NCI-H2196 (cell line): Measurements from ENCODE around the gene AKR7A2.

Experiments
- DNase-seq: peaks from one replicate; lab custom pipeline; 2025; ENCODE audit not compliant: unreplicated experiment; lab: John Stamatoyannopoulos, UW

AKR7A2 gene

DNA sequence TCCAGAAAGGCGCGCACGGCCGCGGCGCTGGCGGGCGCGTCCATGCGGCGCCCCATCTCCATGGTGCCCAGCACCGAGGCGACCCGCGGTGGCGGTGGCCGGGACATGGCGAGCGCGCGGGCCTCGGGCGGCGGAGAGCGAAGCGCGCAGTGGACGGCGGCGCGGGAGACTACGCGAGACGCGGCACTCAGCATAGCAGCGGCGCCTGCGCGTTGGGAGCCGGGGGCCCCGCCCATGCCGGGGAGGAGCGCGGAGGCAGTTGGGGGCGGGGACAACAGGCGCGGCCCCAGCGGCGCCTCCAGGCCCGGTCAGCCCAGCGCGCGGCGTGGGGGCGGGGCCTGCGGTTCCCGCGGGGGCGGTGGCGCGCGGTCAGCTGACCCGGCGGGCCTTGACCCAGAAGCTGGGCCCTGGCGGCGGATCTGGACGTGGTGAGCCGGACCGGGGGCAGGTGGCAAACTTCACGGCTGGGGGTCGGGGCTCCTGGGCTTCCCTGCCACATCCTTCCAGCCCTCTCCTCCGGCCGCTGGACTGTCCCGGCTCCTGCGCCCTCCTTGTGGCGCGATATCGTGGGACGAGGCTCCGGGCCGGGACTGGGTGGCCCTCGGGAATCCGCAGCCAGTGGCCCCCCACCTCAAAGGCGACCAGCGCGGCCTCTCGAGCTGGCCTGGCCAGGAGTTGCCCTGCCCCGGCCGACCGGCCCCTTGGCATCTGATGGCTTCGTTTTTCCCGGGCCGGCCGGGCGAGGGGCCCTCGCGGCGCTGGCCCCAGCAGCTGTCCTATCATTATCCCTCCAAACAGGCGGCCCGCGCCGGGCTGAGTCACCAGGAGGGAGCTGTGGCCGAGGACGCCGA is at the start of gene AKR7A2, which contains the start of gene SLC66A1:
AKR7A2 (minus strand) TSS at position 214 of the 851 bp plus-strand sequence; CDS start at position 194, 20 bp downstream.
SLC66A1 (plus strand) TSS at position 396 of the 851 bp plus-strand sequence. CDS start 5,352 bp downstream, outside the sequence.
- DNase-seq: peak; percentile 97

DNA sequence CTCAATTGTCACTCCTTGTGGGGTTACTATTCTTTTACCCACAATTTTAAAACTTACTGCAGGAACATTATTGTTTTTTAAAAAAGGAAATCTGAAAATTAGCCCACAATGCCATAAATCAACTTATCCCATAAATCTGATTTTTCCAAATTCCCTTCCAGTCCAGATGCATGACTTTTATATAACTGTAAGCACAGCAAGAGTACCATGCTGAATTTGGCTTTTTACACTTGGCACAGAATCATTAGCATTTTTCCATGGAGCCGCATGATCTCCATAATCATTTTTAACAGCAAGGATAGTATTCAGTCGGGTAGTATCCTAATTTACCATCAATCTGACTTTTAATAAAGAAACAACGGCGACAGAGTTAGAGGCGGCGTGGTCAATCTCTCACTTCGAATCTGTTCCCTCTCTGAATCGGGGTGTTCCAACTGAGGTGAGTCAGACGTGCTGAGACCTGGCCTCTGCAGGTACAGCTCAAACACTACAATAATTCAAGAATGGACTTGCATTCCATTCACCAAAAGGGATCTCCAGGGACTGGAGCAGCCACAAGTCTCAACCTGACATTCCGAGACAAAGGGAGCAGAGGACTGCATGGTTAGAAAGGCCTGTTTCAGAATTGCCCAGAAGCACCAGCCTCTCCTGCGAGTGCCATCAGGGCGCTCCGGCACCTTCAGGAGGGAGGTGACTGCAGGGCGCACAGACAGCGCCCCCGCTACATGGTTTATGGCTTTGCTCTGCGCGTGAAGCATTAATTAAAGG is 49.1 kb upstream of the AKR7A2 start:
- no peak for DNase-seq

DNA sequence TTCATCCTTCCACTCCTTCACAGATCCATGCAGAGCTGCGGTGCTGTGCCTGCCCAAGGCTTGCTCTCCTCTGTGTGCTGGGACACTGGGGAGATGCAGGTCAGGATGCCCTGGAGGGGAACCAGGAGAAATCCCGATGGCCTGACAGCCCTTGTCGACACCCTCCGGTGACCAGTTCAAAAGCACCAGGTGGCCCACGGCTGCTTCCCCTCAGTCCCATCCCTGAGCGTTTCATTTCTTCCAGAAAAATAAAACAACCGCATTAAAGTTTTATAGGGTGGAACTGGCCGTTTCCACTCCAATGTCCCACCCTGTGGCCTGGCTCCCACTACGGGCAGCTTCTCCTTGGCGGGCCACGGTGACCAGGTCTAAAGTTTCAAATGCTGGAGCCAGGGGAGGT is 48.5 kb upstream of the AKR7A2 start:
- no peak for DNase-seq

DNA sequence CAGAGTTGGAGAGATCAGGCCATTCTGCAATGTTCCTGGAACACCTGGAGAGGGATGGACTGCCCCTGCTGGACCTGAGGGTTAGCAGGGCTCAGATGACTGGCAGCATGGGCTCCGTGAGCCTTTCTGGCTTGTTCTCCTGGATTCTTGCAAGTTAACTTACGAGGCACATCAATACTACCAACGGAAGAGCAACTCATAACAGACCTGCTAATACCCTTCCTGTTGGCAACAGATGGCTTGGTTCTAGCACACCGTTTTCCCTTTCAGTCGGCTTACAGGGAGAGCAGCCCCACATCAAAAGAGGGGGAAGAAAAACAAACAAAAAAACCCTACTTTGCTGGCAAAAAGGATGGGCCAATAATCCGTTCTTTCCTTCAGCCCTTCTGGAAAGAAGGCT is 48.1 kb upstream of the AKR7A2 start:
- no peak for DNase-seq

DNA sequence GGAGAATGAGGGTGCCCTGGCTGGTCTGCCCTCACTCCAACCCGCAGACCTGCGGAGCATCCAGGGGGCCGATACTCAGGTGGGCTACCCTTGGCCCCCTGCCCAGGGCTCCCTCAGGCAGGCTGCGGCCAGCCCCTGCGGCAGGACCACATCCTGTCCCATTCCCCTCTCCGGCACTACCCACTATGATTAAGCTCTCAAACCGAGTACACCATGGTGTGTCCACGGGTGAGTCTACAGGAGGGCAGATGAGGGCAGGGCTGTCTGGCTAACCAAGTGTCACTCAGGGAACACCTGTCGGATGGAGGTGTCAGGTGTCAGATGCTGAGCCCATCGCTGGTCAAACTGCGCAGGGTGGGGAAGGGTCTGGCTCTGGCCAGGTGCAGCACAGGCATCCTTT is 47.4 kb upstream of the AKR7A2 start:
- DNase-seq: no peak

DNA sequence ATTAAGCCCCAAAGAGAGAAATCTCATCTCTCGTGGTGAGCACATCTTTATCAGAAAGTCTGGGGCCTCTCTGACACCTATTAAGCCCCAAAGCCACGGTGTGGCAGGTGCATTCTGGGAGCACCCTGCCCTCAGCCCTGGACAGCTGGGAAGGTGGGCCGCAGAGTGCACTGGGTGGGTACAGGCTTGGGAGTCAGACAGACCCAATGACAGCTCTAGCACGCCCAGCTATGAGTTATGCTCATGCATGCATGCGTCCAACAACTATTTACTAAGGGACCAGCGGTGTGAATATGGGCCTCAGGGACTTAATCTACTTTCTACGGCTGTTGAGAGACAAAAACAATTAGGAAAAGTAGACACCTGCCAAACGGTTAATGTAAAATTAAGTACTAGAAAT is 46.8 kb upstream of the AKR7A2 start:
- no peak for DNase-seq

DNA sequence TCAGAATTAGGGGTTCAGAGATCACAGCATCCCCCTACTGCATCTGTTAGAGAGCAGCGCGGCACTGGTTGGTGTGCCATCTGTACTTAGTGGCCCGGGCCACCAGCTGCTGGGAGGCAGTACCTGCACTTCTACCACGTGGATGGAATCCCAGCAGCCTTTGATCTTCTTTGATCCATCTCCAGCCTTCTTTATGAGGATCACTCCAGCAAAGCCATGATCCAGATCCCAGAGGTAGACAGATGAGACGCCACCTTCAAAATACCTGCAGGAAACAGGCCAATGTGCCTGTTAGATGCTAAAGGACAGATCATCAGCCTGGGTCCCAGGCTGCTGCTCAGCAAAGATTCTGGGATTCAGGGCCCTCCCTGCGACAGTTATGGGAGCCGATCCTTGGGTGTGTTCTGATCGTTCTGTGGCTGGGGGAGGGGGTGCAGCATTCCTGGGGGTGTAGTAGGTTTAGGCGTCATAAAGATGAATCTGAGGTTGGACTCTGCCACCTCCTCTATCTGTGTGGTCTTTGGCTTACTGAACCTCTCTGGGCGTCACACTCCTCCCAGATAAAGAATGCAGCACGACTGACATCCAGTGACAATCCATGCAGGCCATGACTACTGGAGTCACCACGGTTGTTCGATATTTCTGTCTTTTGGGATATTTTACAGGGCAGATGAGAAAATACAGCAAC is 45.5 kb upstream of the AKR7A2 start:
- no peak for DNase-seq

DNA sequence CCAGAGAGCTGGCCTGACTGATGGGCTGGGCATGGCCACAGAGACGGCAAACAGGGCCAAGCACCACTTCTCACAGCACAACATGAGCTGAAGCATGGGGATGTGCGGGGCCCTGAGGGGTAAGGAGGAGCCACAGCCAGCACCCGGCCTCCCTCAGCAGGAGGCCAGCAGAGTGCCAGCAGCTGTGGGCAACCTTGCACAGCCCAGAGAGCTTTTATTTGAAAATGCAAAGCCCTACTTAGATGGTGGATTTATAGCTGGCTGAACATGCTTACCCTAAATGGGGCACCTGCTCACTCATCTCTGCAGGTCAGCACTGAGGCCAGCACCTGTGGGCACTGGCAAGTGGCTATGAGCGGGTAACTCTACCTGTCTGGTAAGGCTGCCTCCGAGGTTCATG is 44.3 kb upstream of the AKR7A2 start:
- DNase-seq: peak; percentile 90

DNA sequence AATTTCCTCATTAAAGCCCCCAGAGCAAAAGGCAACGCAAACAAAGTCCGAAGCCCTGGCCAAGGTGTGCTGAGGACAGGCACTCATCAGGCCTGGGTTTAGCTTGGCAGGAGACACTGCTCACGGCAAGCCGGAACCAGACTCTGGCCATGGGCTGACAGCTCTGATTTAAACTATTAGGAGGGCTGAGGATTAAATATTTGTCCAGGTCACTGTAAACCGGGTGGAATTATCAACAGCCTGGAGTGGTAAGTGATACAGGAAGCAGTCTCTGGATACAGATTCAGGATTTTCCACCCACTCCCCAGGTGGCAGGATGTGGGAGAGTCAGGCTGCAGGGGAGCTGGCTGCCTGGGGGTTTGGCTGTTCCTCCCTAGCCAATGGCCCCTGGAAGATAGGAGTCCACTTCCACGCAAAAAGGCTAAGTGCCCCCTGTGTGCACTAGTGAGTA is 42.6 kb upstream of the AKR7A2 start:
- DNase-seq: peak; percentile 78

DNA sequence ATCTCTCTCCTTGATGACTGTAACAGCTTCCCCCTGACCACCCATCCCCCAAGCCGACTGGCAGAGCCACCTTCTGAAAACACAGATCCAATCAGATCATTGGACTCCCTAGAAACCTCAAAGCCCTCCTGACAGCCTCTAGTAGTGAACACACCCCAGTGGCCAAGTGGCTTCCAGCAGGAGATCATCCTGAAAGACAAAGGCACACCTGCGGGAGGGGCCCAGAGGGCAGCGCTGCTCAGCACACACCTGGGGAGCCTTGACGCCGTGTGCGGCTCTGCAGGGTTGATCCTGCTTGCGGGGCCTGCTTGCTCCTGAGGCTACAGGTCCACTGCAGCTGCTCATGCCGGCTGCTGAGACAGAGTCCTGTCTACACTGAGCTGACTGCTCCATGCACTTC is 41.7 kb upstream of the AKR7A2 start:
- peak; percentile 83 for DNase-seq

DNA sequence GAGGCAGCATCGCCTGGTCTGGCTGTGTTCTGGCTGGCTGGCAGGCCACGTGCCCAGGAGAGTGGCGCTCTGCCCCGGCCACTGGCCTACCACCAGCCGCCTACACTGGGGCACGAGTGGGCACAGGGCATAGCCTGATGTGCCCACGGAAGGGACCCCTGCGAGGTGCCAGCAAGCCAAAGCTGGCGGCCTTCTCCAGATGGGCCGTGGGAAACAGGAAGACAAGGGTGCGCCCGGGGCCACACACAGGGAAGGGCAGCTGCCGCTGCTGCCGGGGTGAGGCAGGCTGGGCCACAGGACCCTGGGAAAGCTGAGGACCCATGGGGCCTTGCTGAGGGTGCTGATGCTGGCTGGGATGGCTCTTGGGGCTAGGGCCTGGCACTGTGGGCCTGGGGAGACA is 40.9 kb upstream of the AKR7A2 start:
- DNase-seq: no peak

DNA sequence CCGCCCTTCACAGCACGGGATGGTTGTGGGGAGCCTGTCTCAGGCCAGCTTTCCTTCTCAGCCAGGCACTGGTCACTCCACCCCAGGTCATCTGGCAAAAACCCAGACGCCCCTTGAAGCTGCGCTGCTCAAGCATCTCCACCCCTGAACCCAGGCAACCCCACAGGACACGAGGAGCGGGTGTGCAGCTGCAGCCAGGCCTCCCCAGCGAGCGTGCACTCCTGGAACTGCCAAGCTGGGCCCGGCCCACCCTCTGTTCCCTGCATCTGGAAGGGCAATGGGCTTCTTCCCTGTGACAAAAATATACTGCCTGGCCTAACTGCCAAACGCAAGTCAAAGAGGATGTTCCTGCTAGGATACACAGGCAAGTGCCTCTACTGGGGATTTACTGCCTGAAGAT is 39.9 kb upstream of the AKR7A2 start:
- no peak for DNase-seq

DNA sequence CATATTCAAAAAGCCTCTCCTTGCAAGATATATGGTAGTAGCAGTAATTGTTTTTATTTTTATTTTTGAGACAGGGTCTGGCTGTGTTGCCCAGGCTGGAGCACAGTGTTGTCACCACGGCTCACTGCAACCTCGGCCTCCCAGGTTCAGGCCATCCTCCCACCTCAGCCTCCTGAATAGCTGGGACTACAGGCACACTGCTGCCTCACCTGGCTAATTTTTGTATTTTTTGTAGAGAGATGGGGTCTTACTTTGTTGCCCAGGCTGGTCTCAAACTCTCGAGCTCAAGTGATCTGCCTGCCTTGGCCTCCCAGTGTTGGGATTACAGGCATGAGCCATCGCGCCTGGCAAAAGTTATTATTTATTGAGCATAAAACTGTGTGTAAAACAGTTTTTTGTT is 38.6 kb upstream of the AKR7A2 start:
- no peak for DNase-seq

DNA sequence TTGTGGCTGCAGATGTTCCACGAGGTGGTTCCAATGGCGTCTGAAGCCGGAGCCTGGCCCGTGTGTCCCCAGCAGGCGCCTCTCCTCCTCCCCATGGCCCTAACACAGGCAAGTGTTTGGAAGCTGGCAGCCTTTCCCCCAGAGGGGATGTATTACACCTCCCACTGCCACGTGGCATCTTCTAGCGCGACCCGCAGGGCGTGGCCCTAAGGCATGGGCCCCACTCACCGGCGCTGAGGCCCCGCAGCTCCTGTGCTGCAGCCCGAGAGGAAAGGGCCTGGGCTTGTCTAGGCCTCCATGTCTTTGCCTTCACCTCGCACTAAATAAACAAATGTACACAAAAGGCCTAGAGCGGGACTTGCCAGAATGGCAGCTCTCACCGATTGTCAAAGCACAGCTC is 38.1 kb upstream of the AKR7A2 start:
- no peak for DNase-seq

DNA sequence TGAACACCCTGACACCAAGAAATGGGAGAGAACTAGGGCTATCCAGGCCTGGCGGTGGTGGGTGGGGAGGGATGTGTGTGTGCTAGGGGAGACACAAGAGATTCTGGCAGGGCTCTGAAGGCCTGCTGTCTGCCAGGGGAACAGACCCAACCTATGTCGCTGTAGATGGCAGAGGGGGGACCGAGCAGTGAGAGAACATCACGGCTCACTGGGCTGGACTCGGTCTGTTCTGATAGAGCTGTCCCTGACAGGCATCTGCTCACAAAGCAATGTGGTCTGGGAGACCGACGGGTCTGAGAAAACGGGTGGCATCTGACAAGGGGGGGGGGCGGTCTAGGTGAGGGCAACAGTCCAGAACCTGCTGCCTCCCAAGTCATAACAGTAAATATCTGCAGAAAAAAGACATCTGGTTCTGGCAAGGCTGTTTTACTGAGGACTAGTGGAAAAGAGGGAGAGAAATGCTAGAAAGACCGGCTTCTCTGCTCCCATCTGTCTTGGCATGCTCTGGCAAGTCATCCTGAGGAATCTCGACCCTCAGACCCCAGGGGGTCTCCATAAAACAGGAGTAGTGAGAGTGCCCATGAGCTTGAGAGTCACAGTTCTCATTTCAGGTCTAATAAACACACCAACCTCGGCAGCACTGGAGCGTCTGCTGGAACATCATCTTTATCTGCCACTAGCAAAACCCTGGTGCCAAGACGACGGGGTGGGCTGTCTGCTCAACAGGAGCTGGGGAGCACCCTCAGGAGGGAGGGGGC is 36.7 kb upstream of the AKR7A2 start:
- no peak for DNase-seq

DNA sequence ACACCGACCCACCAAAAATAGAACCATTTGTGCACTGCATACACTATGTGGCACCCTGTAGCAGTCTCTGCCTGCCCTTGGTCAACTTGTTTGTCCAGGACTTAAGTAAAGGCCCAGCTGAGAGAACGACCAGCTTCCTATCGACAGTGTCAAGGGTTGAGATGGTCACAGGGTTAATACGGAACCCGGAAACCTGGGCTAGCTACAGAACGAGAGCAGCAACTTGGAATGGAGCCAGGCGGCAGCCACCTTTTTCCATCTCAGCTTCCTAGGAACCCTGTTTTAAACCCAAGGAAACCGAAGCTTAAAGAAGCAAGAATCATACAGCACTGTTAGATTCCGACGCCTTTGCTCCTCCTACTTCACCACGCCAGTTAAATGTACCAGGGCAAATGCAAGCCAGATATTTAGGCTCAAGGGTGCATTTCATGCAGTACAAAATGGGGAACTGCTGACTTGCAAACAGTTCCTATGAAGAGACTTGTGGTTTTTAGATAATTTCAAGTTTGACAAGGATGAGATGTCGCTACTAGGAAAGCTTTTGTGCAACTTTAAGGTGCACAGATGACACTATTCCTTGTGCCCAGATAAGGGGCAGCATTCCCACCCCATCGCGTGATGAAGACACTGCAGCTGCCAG is 35.7 kb upstream of the AKR7A2 start:
- DNase-seq: no peak

DNA sequence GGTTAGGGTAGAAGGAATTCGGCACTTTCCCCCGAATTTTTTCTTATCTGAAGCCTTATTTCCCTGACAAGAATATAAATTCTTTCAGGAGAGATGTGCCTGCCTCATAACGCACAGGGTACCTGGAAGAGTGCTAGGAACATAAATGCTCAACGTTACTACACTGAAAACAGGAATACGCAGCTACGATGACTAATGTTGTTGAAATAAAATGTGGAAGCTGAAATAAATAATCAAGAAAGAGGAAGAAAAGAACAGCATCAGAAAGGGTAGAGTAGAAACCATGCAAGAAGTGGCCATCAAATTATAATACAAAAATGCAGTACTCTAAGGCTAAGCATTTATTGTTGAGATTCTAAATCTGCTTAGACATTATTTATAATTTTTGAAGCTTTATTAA is 34.1 kb upstream of the AKR7A2 start:
- no peak for DNase-seq

DNA sequence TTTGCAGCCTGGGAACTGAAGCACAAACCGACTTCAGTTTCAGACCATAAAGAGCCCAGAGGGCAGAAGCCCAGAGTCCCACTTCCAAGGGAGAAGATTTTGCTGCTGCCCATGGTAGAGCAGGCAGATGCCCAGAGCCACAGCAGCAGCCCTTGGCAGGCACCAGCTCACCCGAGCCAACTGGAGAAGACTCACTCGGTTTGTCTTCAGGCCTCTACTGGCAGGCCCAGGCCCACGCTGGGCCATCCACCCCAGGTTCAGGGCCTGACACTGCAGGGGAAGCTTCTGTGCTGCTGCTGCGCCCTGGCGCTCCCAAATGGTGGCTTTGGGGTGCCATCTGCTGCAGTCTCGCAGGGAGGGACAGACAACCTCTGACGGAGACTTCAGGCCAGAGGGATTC is 33.4 kb upstream of the AKR7A2 start:
- no peak for DNase-seq

DNA sequence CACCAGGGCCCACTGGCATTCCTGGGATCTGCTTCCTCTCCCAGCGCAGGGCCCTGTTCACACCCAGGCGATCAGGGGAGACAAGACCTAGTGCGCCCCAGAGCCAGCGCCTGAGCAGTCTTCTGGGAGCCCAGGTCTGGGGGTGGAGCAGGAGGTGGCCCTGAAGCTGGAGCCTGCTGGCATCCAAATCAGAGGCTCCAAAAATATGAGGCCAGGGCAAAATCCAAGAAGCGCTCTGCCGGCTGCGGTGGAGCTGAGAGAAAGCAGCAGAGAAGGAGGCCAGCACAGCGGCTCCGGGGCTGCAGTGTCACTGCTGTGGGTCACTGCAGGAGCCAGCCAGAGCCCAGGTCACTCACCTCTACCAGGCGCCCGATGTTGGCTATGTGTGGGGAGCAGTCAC is 32.9 kb upstream of the AKR7A2 start:
- no peak for DNase-seq

DNA sequence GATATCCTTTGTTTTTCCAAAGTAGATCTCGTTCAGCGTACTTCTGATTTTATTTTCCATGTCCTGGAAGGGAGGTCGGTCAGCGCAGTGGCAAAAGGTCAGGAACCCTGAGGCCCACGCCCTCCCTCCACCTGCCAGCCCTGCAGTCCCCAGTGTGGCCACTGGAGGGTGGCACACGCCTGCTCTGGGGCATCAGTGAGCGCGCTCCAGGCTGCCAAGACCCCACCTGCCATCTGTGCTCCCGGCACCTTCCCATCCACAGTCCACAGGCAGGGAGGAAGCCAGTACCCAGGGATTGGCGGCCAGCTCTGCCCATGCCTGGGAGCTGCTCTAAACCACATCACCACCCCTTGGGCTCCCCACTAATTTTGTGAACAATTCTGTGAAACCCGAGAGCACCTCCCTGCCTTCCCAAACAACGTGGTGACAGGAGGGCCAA is 32.4 kb upstream of the AKR7A2 start:
- peak; percentile 85 for DNase-seq
